Calu3 (cell line): ENCODE data around the gene CHL1. TPM values are rescaled to one million over a fixed set of nuclear protein-coding genes. Genes with fewer than 3 reads are reported as not detected.
A peak's percentile ranks its signal among the peaks of the same experiment; 100 is the strongest.

Source experiments
- BruUV-seq: library from RNA; stranded (reverse); fragments of 400-500 nt; replicated peaks from 2 replicates; lab custom pipeline; 2021; lab: Mats Ljungman, UMichigan
- CTCF ChIA-PET: fragments of 300-600 bp; sonication (Branson Sonifier 250); formaldehyde crosslinking; loops from one replicate; lab custom pipeline; 2022; ENCODE audit warnings: antibody characterized with exemption; lab: Charles Lee
- DNase-seq: peaks from one replicate; pipeline ENCODE4 v3.0.0; 2022
- H3K27ac Mint-ChIP-seq: one replicate; pipeline ENCODE4 v1.8.0; 2022; ENCODE audit warnings: mixed read lengths; ENCODE audit not compliant: unreplicated experiment
- H3K27me3 Mint-ChIP-seq: one replicate; pipeline ENCODE4 v1.8.0; 2022; ENCODE audit warnings: mixed read lengths; ENCODE audit not compliant: unreplicated experiment
- H3K36me3 Mint-ChIP-seq: one replicate; pipeline ENCODE4 v1.8.0; 2022; ENCODE audit warnings: mild to moderate bottlenecking, moderate library complexity, mixed read lengths; ENCODE audit not compliant: insufficient read depth, unreplicated experiment
- H3K4me1 Mint-ChIP-seq: one replicate; pipeline ENCODE4 v1.8.0; 2022; ENCODE audit warnings: mild to moderate bottlenecking, low read depth, mixed read lengths; ENCODE audit not compliant: unreplicated experiment
- H3K4me3 Mint-ChIP-seq: one replicate; pipeline ENCODE4 v1.8.0; 2022; ENCODE audit warnings: mild to moderate bottlenecking, low read depth, moderate library complexity, mixed read lengths; ENCODE audit not compliant: unreplicated experiment
- H3K9me3 Mint-ChIP-seq: one replicate; pipeline ENCODE4 v1.8.0; 2022; ENCODE audit warnings: low read depth, mixed read lengths; ENCODE audit not compliant: unreplicated experiment
- intact Hi-C: fragments of 100-400 bp; cut with micrococcal nuclease; formaldehyde crosslinking; loops from one replicate; pipeline ENCODE4 v1.10.0; 2022; ENCODE audit not compliant: unreplicated experiment
- total RNA-seq: library from RNA; stranded (reverse); gene quantifications from 2 replicates; pipeline ENCODE4 v1.2.3, GENCODE V29; 2022
- TF ChIP-seq, protein P1 (sequence below): fragments of 200-600 bp; IDR thresholded peaks from one replicate; pipeline ENCODE4 v1.8.0; 2022; ENCODE audit warnings: antibody characterized with exemption; ENCODE audit not compliant: unreplicated experiment

Gene CHL1
- total RNA-seq, 1 experiment from 2014 or later = 0.73 TPM

DNA sequence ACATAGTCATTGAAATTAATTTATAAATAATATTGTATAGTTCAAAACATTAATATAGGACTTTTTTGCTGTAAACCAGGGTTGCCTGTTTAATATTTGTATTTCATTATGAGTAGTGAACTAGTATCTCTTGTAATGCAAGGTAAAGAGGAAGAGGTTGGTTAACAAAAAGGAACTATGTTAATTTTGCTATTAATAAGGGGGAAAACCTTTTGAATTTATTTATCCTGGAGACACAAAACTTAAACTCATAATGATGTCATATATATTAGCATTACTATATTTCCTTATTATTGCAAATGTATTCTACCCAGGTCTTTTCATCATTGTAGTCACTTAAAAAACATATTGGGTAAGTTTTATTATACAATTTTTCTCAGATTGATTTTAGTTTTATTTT is 94.5 kb downstream of the CHL1 start:
- no peak for DNase-seq
- H3K27me3 Mint-ChIP-seq = no peaks in the 10 kb centered on the region
- peaks cover 5% of the 10 kb centered on the region for H3K36me3 Mint-ChIP-seq
- TF ChIP-seq, protein P1, sequence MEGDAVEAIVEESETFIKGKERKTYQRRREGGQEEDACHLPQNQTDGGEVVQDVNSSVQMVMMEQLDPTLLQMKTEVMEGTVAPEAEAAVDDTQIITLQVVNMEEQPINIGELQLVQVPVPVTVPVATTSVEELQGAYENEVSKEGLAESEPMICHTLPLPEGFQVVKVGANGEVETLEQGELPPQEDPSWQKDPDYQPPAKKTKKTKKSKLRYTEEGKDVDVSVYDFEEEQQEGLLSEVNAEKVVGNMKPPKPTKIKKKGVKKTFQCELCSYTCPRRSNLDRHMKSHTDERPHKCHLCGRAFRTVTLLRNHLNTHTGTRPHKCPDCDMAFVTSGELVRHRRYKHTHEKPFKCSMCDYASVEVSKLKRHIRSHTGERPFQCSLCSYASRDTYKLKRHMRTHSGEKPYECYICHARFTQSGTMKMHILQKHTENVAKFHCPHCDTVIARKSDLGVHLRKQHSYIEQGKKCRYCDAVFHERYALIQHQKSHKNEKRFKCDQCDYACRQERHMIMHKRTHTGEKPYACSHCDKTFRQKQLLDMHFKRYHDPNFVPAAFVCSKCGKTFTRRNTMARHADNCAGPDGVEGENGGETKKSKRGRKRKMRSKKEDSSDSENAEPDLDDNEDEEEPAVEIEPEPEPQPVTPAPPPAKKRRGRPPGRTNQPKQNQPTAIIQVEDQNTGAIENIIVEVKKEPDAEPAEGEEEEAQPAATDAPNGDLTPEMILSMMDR = no peak
- CTCF ChIA-PET = interaction anchor here (1.1 kb wide), 1 partner anchor 12 kb away, joined by 5 read pairs; no protein-coding TSS in a partner anchor
- no peaks in the 10 kb centered on the region for H3K9me3 Mint-ChIP-seq
- no TSS peak for BruUV-seq
- intact Hi-C loops = no loop called here
- H3K4me3 Mint-ChIP-seq = no peak overlapping the region
- H3K4me1 Mint-ChIP-seq = peaks cover 16% of the 10 kb centered on the region
- no peak overlapping the region for H3K27ac Mint-ChIP-seq

DNA sequence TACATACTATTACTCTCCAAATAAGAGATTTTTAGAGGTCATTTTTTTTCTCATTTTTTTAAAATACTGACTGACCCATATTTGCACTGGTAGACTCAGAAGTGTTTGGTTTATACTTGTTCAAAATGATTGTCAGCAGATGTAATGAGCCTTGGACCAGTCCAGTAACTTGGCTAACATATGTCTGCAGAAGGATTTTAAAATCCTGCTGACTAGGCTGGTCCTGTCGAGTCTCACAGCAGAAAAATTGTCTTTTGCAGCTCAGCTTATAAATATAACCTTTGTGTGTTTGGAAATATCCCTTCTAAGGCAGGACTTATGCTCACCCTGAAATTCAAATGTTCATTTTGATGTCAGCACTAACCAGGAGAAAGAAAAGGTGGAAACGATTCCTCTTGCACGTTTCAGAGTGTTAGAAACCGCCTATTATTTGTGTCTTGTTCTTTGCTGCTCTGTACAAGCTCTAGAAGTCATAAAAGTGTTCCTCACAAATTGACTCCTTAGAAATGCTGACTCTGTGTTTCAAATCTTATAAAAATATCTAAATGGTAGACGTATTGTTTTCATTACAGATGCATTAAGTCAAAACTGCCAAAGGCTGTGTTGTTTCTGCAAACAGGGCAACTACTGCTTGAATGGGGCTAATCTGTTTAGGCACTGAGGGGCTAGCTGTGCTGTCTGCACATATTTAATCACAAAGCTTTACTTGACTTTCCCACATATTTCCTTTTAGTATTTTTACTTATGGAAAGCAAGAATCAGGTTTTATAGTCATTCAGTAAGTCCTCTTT is 95.3 kb downstream of the CHL1 start:
- TF ChIP-seq, protein P1 = no peak
- no peak overlapping the region for H3K4me3 Mint-ChIP-seq
- no peak for DNase-seq
- CTCF ChIA-PET = no interaction called here
- BruUV-seq = no TSS peak
- peaks cover 5% of the 10 kb centered on the region for H3K36me3 Mint-ChIP-seq
- no peaks in the 10 kb centered on the region for H3K27me3 Mint-ChIP-seq
- H3K27ac Mint-ChIP-seq = no peak overlapping the region
- no peaks in the 10 kb centered on the region for H3K9me3 Mint-ChIP-seq
- peaks cover 16% of the 10 kb centered on the region for H3K4me1 Mint-ChIP-seq
- intact Hi-C loops = no loop called here

DNA sequence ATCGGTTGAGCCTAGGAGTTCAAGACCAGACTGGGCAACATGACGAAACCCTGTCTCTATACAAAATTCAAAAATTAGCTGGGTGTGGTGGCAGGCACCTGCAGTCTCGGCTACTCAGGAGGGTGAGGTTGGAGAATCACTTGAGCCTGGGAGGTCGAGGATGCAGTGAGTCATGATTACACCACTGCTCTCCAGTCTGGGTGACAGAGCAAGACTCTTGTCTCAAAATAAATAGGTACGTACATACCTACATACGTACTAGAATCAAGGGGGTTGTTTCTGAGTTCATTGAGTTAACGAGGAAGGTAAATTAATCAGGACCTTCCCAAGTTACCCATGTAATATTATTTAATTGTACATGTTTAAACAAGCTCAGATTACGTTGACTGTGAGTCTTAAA is 97.5 kb downstream of the CHL1 start:
- CTCF ChIA-PET = interaction anchor here (0.6 to 1.3 kb wide), 2 partner anchors 17 to 60 kb away, joined by 6 to 8 read pairs; no protein-coding TSS in a partner anchor
- TF ChIP-seq, protein P1 = no peak
- Mint-ChIP-seq H3K36me3 (peaks cover 5% of the 10 kb centered on the region), H3K27ac (peak overlapping the region; percentile 68), H3K27me3 (no peaks in the 10 kb centered on the region), H3K4me3 (no peak overlapping the region), H3K9me3 (no peaks in the 10 kb centered on the region), H3K4me1 (peaks cover 16% of the 10 kb centered on the region)
- no TSS peak for BruUV-seq
- intact Hi-C loops = no loop called here
- DNase-seq = peak; percentile 64

DNA sequence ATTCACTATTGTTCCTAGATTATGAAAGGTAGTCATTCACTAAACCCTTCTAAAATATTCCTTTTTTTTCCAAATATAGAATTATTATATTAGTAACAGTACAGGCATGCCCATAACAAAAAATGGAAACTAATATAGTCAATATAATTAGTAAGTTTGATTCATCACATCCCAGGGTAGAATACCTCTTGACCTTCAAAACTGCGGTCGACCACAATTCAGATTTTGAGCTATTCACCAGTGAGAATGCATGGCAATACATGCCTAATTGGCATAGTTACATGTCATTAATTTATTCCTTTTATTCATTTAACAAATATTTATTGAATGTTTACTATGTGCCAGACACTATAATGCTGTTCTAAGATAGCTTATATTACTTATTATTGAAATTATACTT is 98.0 kb downstream of the CHL1 start:
- BruUV-seq = no TSS peak
- CTCF ChIA-PET = interaction anchor here (0.6 to 1.3 kb wide), 2 partner anchors 18 to 60 kb away, joined by 6 to 8 read pairs; no protein-coding TSS in a partner anchor
- no peaks in the 10 kb centered on the region for H3K9me3 Mint-ChIP-seq
- no peak overlapping the region for H3K4me3 Mint-ChIP-seq
- peaks cover 5% of the 10 kb centered on the region for H3K36me3 Mint-ChIP-seq
- peaks cover 19% of the 10 kb centered on the region for H3K4me1 Mint-ChIP-seq
- H3K27ac Mint-ChIP-seq = peak overlapping the region; percentile 85
- no peak for DNase-seq
- intact Hi-C loops = no loop called here
- TF ChIP-seq, protein P1 = no peak
- no peaks in the 10 kb centered on the region for H3K27me3 Mint-ChIP-seq
